GM12873 (cell line): ENCODE results near the gene USP13.

Source experiments
- CTCF ChIP-seq: IDR thresholded peaks from 2 replicates; pipeline ENCODE4 v1.5.1; 2012; ENCODE audit warnings: low read depth, mild to moderate bottlenecking, moderate library complexity, low read length, control low read depth; ENCODE audit not compliant: insufficient read depth; ENCODE audit errors: missing control alignments

The USP13 gene

GRCh38 chr3:179801856-179802255 is 149.0 kb downstream of the USP13 start:
- no peak for TF ChIP-seq CTCF

- TF ChIP-seq CTCF = no peak
These were observed 153.3 kb downstream of the USP13 start for GRCh38 chr3:179806177-179806576.

GRCh38 chr3:179807588-179807987 is 154.7 kb downstream of the USP13 start:
- TF ChIP-seq CTCF = no peak

- no peak for TF ChIP-seq CTCF
These were observed 156.8 kb downstream of the USP13 start for GRCh38 chr3:179809639-179810038.

- TF ChIP-seq CTCF = peak; percentile 69
These were observed 158.7 kb downstream of the USP13 start for GRCh38 chr3:179811321-179812095.

GRCh38 chr3:179812096-179812382 is 159.2 kb downstream of the USP13 start:
- no peak for TF ChIP-seq CTCF

GRCh38 chr3:179819379-179819778 is 166.5 kb downstream of the USP13 start:
- no peak for TF ChIP-seq CTCF
